GM12878 (cell line): ENCODE measurements around the gene RPL19.

Experiments used
- BHLHE40 ChIP-seq, 2 experiments: fragments of 450-650 bp in 1 of 2; IDR thresholded peaks; 2 replicates each; pipeline ENCODE4 v1.6.1; 2011 to 2017; ENCODE audit warnings: low read depth in 2 of 2, borderline replicate concordance in 1 of 2, improper control_type of control experiment in 1 of 2, low read length in 1 of 2, mild to moderate bottlenecking in 1 of 2
- CTCF ChIP-seq, 3 experiments: IDR thresholded peaks in 2 of 3; conservative IDR thresholded peaks in 1 of 3; 2 replicates each; pipeline ENCODE4 v1.5.1; 2011; ENCODE audit warnings: low read depth in 3 of 3, low read length in 3 of 3, mild to moderate bottlenecking in 3 of 3, control low read depth in 2 of 3, moderate library complexity in 2 of 3, inconsistent platforms in 1 of 3, mixed read lengths in 1 of 3; ENCODE audit not compliant: control insufficient read depth in 2 of 3, insufficient read depth in 1 of 3; ENCODE audit errors: extremely low read depth in 1 of 3
- EZH2 ChIP-seq: IDR thresholded peaks from 2 replicates; pipeline ENCODE4 v1.6.1; 2012; ENCODE audit warnings: low read depth, mild to moderate bottlenecking, control low read depth, inconsistent platforms, low read length, borderline replicate concordance; ENCODE audit not compliant: control insufficient read depth
- MTA3 ChIP-seq: IDR thresholded peaks from 2 replicates; pipeline ENCODE4 v1.6.1; 2012; ENCODE audit warnings: low read length, inconsistent platforms, borderline replicate concordance
- PBX3 ChIP-seq: IDR thresholded peaks from 2 replicates; pipeline ENCODE4 v1.6.1; 2011; ENCODE audit warnings: mild to moderate bottlenecking, low read depth, low read length, moderate library complexity; ENCODE audit not compliant: insufficient replicate concordance
- RBBP5 ChIP-seq: fragments of 200-600 bp; sonication (generic); conservative IDR thresholded peaks from 2 replicates; pipeline ENCODE4 v1.6.1; 2016
- TARDBP ChIP-seq: IDR thresholded peaks from 2 replicates; pipeline ENCODE4 v1.6.1; 2016; ENCODE audit warnings: borderline replicate concordance
- ZBED1 ChIP-seq: IDR thresholded peaks from 2 replicates; pipeline ENCODE4 v1.6.1; 2016; ENCODE audit warnings: borderline replicate concordance
- ZBTB40 ChIP-seq: fragments of 450-650 bp; IDR thresholded peaks from 2 replicates; pipeline ENCODE4 v1.6.1; 2016; ENCODE audit warnings: mild to moderate bottlenecking, moderate library complexity, borderline replicate concordance

GRCh38 chr17:39221572-39221971 is 21.5 kb downstream of the RPL19 start:
- TF ChIP-seq PBX3: no peak
- TF ChIP-seq BHLHE40 (IDR thresholded peaks at IDR 0.05; ENCODE audit: borderline replicate concordance in 1 of 2, low read depth in 2 of 2, low read length in 1 of 2): no peak
- TF ChIP-seq MTA3: no peak
- no peak for TF ChIP-seq ZBED1
- TF ChIP-seq EZH2: no peak
- no peak for TF ChIP-seq ZBTB40
- no peak for TF ChIP-seq CTCF (IDR thresholded peaks at IDR 0.05 in 2 of 3, conservative IDR thresholded peaks at IDR 0.05 in 1 of 3; ENCODE audit: control insufficient read depth in 2 of 3, extremely low read depth in 1 of 3, insufficient read depth in 1 of 3, low read depth in 3 of 3, low read length in 3 of 3)
- TF ChIP-seq TARDBP: no peak
- TF ChIP-seq RBBP5: no peak
